Cardiac muscle cell (in vitro differentiated cells and primary cell): ENCODE measurements around the gene PRMT5. TPM values are rescaled to one million over a fixed set of nuclear protein-coding genes. Genes with fewer than 3 reads are reported as not detected.
A peak's percentile ranks its signal among the peaks of the same experiment; 100 is the strongest.
"Not testable (repeated sequence)": the region's sequence is repeated elsewhere in the genome, so short reads cannot be mapped to it uniquely, and the experiment has no call there.

Source experiments
- DNase-seq, 2 donors: peaks; one replicate each; pipeline versions ENCODE4 v3.0.0 to v3.0.0-alpha.2; 2010 to 2017; ENCODE audit warnings: low read depth in 1 of 2, low spot score in 1 of 2
- H3K27ac ChIP-seq: fragments of 200-600 bp; sonication (generic); 2 replicates; pipeline ENCODE4 v1.5.1; 2016
- H3K27me3 ChIP-seq: fragments of 200-600 bp; sonication (generic); 2 replicates; pipeline ENCODE4 v1.6.0; 2016; ENCODE audit warnings: control low read depth
- H3K36me3 ChIP-seq: fragments of 200-600 bp; sonication (generic); 2 replicates; pipeline ENCODE4 v1.5.1; 2016; ENCODE audit warnings: control low read depth
- H3K4me1 ChIP-seq: fragments of 200-600 bp; sonication (generic); 2 replicates; pipeline ENCODE4 v1.8.1; 2017; ENCODE audit warnings: low read depth, mild to moderate bottlenecking, mixed run types
- H3K4me3 ChIP-seq: fragments of 200-600 bp; sonication (generic); 2 replicates; pipeline ENCODE4 v1.5.1; 2016; ENCODE audit warnings: mild to moderate bottlenecking
- H3K9me3 ChIP-seq: fragments of 200-600 bp; sonication (generic); 2 replicates; pipeline ENCODE4 v1.5.1; 2017; ENCODE audit warnings: low read depth, mild to moderate bottlenecking, control low read depth
- CTCF ChIP-seq: IDR thresholded peaks from 2 replicates; pipeline ENCODE4 v1.5.1; 2012; ENCODE audit warnings: low read depth, mild to moderate bottlenecking, low read length
- polyA plus RNA-seq: library from polyadenylated mRNA; unstranded; fragments of >200 nt; fragmentation: Nextera tagmentation; extraction: Ambion mirVana; gene quantifications from 2 replicates; pipeline ENCODE4 v1.2.1, GENCODE V29; 2016
- total RNA-seq: library from RNA; depleted of rRNA; stranded (reverse); fragments of >200 nt; gene quantifications from 2 replicates; pipeline ENCODE4 v1.2.3, GENCODE V29; 2016

Gene PRMT5
- total and polyA plus RNA-seq, 2 experiments from 2014 or later: 62.7 to 131 TPM

GRCh38 chr14:22974530-22975313, 45.5 kb upstream of the PRMT5 start:
- no peak overlapping the region for H3K4me3 ChIP-seq
- H3K27me3 ChIP-seq: no peaks in the 10 kb centered on the region
- DNase-seq: no peak
- no peak overlapping the region for H3K27ac ChIP-seq
- TF ChIP-seq CTCF: no peak
- H3K4me1 ChIP-seq: peaks cover 33% of the 10 kb centered on the region
- no peaks in the 10 kb centered on the region for H3K9me3 ChIP-seq
- H3K36me3 ChIP-seq: peaks cover 15% of the 10 kb centered on the region

DNA sequence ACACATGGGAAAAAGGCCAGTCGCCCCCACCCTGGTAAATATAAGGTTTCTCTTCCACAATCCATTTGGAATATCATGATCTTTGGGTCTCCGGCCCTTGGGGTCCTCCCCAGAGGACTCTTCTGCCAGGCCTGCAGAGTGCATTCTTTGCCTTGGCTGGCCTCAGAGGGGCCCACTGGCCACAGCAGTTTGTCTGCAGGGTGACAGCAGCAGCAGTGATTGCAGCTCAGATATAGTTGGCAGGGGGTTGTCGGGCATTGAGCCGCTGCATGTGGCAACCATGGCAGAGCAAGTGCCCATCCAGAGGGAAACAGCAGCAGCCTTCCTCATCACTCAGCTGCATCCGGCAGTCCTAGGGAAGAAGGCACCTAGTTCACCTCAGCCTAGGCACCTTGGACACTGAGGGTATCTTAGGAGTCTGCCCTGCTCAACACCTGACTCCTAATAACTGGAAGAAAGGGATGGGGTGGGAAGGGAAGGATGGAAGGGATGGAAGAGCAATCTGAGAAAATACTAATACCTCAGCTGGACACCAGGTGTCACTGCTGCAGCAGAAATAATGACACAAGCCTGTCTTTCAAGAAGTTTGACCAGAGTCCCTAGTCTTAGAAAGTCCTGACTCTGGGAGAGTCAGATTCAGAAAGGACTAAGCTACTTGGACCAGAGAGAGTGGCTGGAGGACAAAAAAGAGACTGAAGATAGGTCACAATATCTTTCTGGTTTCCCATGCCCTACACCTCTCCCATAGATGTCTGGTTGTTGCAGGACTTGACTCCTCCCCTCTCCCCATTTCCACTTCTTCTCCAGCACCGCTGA, 44.2 kb upstream of the PRMT5 start:
- no peak overlapping the region for H3K4me3 ChIP-seq
- peaks cover 15% of the 10 kb centered on the region for H3K36me3 ChIP-seq
- TF ChIP-seq CTCF: peak; percentile 58
- DNase-seq: peak; percentile 64 to 77
- no peaks in the 10 kb centered on the region for H3K9me3 ChIP-seq
- peaks cover 21% of the 10 kb centered on the region for H3K4me1 ChIP-seq
- no peaks in the 10 kb centered on the region for H3K27me3 ChIP-seq
- H3K27ac ChIP-seq: no peak overlapping the region

DNA sequence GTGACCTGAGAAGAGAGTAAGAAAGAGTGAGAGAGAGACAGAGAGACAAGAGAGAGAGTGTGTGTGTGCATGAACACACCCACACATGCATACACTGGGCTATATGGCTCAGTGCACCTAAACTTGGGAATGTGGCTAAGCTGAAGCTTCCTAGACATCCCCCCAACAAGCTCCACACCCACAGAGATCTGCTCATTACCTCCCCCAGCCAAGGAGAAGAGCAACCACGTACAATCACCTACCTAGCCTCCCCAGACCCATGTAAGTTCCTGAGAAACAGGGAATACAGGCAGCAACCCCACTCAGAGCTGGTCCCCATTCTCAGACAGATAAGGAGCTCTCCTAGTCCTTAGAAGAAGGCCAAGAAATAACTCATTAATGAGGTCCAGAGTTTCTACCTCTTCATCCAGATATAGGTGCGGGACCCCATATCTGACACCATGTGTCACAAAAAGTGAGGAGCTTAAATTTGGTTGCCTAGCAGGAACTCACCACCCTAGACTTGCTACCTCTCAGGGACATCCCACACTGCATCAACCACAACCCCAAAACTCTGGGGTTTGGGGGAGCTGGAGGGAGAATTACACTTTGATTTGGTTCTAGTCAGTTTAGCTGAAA, 43.2 kb upstream of the PRMT5 start:
- Histone ChIP-seq H3K27me3 (no peaks in the 10 kb centered on the region), H3K36me3 (peaks cover 15% of the 10 kb centered on the region), H3K9me3 (no peaks in the 10 kb centered on the region), H3K4me1 (peaks cover 13% of the 10 kb centered on the region), H3K27ac (no peak overlapping the region), H3K4me3 (no peak overlapping the region)
- TF ChIP-seq CTCF: no peak
- no peak for DNase-seq

GRCh38 chr14:22971152-22971551, 42.0 kb upstream of the PRMT5 start:
- no peaks in the 10 kb centered on the region for H3K9me3 ChIP-seq
- no peaks in the 10 kb centered on the region for H3K27me3 ChIP-seq
- peaks cover 15% of the 10 kb centered on the region for H3K36me3 ChIP-seq
- H3K27ac ChIP-seq: no peak overlapping the region
- H3K4me1 ChIP-seq: peaks cover under 1% of the 10 kb centered on the region
- H3K4me3 ChIP-seq: no peak overlapping the region
- no peak for TF ChIP-seq CTCF
- no peak for DNase-seq

DNA sequence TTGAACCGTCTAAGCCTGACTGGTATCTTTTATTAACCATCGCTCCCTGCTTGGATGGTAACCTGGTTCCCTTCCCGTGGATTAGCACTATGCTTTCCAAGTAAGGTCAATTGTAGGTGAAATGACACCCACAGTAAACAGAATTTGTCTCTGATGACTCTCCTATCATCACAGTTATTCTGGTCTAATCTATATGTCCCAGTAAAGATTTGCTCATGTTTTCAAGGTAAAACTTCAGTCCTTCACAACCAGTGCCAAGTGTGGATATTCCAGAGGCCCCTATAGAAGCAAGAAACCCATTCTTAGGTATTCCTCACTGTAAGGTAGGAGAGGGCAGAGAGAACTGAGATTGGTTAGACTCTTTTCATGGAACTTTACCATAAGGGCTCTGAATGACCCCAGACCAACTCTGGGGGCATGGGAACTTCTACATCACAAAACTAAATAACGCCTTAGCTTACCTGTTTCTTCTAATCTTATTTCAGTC, 37.6 kb upstream of the PRMT5 start:
- no peak for TF ChIP-seq CTCF
- Histone ChIP-seq H3K9me3 (no peaks in the 10 kb centered on the region), H3K4me3 (no peak overlapping the region), H3K36me3 (no peaks in the 10 kb centered on the region), H3K4me1 (no peaks in the 10 kb centered on the region), H3K27ac (no peak overlapping the region), H3K27me3 (no peaks in the 10 kb centered on the region)
- DNase-seq: no peak

DNA sequence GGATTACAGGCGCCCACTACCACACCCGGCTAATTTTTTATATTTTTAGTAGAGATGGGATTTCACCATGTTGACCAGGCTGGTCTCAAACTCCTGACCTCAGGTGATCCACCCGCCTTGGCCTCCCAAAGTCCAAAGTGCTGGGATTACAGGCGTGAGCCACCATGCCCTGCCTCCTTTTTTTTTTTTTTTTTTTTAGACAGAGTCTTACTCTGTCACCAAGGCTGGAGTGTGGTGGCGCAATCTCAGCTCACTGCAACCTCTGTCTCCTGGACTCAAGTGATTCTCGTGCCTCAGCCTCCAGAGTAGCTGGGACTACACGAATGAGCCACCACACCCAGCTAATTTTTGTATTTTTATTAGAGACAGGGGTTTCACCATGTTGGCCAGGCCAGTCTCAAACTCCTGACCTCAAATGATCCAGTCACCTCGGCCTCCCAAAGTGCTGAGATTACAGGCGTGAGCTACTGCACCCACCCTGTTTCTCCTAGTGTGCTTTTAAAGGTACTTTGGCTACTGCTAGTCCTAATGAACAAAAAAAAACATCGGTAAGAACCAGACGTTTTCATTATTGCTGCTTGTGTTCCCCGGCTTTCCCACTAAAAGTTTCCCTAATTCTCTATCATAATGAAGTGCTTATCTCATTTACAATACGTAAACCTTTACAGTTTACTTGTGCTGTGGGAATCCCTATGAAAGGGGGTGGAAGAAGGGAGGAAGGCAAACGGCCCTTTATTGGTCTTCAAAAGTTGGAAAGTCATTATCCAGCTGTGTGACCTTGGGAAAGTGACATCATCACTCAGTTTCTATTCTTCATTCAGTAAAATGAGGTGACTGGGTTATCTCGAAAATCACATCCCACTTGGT, 37.0 kb upstream of the PRMT5 start:
- H3K36me3 ChIP-seq, H3K27ac ChIP-seq, H3K4me3 ChIP-seq, DNase-seq, H3K9me3 ChIP-seq, H3K4me1 ChIP-seq, H3K27me3 ChIP-seq: not testable (repeated sequence)
